GM19463 (cell line): Measurements from ENCODE around the gene GAGE12H.
"Not testable (repeated sequence)": the region's sequence is repeated elsewhere in the genome, so short reads cannot be mapped to it uniquely, and the experiment has no call there.

Source experiments
- ATAC-seq: cut with Tn5 transposase; IDR thresholded peaks from one replicate; pipeline ENCODE4 v1.9.1; 2021; ENCODE audit warnings: mild to moderate bottlenecking, moderate library complexity; ENCODE audit not compliant: unreplicated experiment

The GAGE12H gene, protein sequence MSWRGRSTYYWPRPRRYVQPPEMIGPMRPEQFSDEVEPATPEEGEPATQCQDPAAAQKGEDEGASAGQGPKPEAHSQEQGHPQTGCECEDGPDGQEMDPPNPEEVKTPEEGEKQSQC

GRCh38 chrX:49579649-49580048 is at the start of gene GAGE12H:
Gene GAGE12H, plus strand, starts transcription at chrX:49579949. Its CDS starts 1,155 bp downstream, at chrX:49581104.
- ATAC-seq, result not testable (repeated sequence)

GRCh38 chrX:49531877-49532276 is 47.9 kb upstream of the GAGE12H start, which contains the start of gene GAGE12C:
Gene GAGE12C, plus strand, starts transcription at chrX:49532177. Its CDS starts 1,155 bp downstream, at chrX:49533332.
- ATAC-seq, result not testable (repeated sequence)

- not testable (repeated sequence) for ATAC-seq
Observed at GRCh38 chrX:49541433-49541832, 38.3 kb upstream of the GAGE12H start, which contains the start of gene GAGE12D. Gene GAGE12D, plus strand, starts transcription at chrX:49541733. Its CDS starts 1,155 bp downstream, at chrX:49542888.

DNA sequence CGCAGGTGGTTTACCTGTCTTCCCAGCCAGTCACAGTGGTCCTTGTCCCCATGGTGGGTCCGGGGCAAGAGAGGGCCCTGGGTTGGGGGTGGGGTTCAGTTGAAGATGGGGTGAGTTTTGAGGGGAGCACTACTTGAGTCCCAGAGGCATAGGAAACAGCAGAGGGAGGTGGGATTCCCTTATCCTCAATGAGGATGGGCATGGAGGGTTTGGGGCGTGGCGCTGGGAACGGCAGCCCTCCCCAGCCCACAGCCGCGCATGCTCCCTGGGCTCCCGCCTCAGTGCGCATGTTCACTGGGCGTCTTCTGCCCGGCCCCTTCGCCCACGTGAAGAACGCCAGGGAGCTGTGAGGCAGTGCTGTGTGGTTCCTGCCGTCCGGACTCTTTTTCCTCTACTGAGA is 28.8 kb upstream of the GAGE12H start, which contains the start of gene GAGE12E:
Gene GAGE12E, plus strand, starts transcription at position 301 of the 400 bp plus-strand sequence. CDS start 1,155 bp downstream, outside the sequence.
- not testable (repeated sequence) for ATAC-seq

DNA sequence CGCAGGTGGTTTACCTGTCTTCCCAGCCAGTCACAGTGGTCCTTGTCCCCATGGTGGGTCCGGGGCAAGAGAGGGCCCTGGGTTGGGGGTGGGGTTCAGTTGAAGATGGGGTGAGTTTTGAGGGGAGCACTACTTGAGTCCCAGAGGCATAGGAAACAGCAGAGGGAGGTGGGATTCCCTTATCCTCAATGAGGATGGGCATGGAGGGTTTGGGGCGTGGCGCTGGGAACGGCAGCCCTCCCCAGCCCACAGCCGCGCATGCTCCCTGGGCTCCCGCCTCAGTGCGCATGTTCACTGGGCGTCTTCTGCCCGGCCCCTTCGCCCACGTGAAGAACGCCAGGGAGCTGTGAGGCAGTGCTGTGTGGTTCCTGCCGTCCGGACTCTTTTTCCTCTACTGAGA is 19.2 kb upstream of the GAGE12H start, which contains the start of gene GAGE12F:
Gene GAGE12F, plus strand, starts transcription at position 301 of the 400 bp plus-strand sequence. CDS start 1,155 bp downstream, outside the sequence.
- ATAC-seq, result not testable (repeated sequence)

DNA sequence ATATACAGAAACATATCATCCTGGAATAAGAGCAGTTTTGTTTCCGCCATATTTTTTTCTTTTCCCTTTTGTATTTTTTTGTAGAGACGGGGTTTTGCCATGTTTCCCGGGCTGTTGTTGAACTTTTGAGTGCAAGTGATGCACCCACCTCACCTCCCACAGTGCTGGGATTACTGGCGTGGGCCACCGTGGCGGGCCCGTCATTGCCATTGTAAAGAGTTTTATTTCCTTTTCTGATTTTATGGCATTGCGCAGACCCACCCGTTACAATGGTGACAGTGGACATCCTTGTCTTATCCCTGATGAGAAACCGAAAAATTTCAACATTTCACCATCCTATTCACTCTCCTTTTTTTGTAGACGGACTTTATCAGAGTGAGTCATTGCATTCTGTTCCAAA is 11.0 kb upstream of the GAGE12H start:
- ATAC-seq, result not testable (repeated sequence)

GRCh38 chrX:49569152-49569551 is 10.6 kb upstream of the GAGE12H start:
- ATAC-seq, result not testable (repeated sequence)

DNA sequence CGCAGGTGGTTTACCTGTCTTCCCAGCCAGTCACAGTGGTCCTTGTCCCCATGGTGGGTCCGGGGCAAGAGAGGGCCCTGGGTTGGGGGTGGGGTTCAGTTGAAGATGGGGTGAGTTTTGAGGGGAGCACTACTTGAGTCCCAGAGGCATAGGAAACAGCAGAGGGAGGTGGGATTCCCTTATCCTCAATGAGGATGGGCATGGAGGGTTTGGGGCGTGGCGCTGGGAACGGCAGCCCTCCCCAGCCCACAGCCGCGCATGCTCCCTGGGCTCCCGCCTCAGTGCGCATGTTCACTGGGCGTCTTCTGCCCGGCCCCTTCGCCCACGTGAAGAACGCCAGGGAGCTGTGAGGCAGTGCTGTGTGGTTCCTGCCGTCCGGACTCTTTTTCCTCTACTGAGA is 9.6 kb upstream of the GAGE12H start, which contains the start of gene GAGE12G:
Gene GAGE12G, plus strand, starts transcription at position 301 of the 400 bp plus-strand sequence. CDS start 1,155 bp downstream, outside the sequence.
- not testable (repeated sequence) for ATAC-seq

DNA sequence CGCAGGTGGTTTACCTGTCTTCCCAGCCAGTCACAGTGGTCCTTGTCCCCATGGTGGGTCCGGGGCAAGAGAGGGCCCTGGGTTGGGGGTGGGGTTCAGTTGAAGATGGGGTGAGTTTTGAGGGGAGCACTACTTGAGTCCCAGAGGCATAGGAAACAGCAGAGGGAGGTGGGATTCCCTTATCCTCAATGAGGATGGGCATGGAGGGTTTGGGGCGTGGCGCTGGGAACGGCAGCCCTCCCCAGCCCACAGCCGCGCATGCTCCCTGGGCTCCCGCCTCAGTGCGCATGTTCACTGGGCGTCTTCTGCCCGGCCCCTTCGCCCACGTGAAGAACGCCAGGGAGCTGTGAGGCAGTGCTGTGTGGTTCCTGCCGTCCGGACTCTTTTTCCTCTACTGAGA is 9.4 kb downstream of the GAGE12H start, which contains the start of gene GAGE2A:
Gene GAGE2A, plus strand, starts transcription at position 301 of the 400 bp plus-strand sequence. CDS start 1,155 bp downstream, outside the sequence.
- ATAC-seq, result not testable (repeated sequence)

- ATAC-seq, result not testable (repeated sequence)
Observed at GRCh38 chrX:49589769-49590478, 10.2 kb downstream of the GAGE12H start.

DNA sequence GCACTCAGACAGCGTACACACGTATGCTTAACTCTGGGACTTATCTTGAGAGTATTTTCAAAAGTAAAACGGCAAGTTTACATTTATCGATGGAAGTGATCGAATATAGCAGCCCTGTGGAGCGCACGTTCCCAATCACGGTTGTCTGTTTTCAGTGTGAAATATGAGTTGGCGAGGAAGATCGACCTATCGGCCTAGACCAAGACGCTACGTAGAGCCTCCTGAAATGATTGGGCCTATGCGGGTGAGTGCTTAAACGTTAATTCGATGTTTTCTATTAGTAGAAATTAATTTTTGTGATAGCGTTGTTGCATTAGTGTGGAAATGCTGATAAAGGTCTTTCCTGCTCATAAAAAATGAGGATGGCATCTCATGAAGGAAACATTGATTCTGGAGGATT is 10.7 kb downstream of the GAGE12H start:
- ATAC-seq, result not testable (repeated sequence)

DNA sequence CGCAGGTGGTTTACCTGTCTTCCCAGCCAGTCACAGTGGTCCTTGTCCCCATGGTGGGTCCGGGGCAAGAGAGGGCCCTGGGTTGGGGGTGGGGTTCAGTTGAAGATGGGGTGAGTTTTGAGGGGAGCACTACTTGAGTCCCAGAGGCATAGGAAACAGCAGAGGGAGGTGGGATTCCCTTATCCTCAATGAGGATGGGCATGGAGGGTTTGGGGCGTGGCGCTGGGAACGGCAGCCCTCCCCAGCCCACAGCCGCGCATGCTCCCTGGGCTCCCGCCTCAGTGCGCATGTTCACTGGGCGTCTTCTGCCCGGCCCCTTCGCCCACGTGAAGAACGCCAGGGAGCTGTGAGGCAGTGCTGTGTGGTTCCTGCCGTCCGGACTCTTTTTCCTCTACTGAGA is 19.0 kb downstream of the GAGE12H start, which contains the start of gene GAGE1:
Gene GAGE1, plus strand, starts transcription at position 301 of the 400 bp plus-strand sequence. CDS start 1,155 bp downstream, outside the sequence.
- ATAC-seq, result not testable (repeated sequence)

GRCh38 chrX:49610718-49611310 is 31.1 kb downstream of the GAGE12H start:
- no peak for ATAC-seq

- ATAC-seq, result no peak
Observed at GRCh38 chrX:49618574-49618973, 38.8 kb downstream of the GAGE12H start.

DNA sequence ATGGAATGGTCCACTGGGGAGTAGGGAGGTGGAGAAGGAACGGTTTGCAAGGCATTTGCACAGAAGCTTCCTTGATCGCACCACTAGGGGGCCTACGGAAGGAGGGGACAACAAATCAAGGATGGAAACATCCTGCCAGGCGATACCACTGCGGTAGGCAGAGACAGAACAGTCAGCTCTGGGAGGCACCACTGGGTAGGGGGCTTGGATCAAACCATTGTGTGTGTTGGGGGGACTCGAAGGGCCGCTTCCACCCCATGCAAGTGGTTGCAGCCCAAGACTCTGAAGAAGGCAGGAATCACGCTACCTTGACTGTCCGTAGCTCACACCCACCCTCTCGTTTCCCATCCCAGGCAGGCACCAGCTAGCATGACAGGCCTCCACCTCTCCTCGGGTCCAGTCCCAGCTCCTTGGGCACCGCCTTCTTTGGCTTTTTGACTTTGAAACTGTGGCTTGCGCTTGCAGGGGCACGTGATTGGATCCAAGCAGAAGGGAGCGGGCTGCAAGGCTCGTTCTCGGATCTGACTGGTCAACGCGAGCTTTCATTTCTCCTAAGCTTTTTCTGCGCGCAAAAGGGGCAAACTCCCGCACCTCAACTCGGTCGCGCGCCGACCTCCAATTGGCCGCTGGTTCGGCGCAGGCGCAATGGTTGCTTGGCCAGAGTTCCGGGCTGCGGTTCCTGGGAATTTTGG is 47.5 kb downstream of the GAGE12H start:
- no peak for ATAC-seq
